ENCODE data around the gene CLDN10.
"Not testable (repeated sequence)": the region's sequence is repeated elsewhere in the genome, so short reads cannot be mapped to it uniquely, and the experiment has no call there.

Gene CLDN10

DNA sequence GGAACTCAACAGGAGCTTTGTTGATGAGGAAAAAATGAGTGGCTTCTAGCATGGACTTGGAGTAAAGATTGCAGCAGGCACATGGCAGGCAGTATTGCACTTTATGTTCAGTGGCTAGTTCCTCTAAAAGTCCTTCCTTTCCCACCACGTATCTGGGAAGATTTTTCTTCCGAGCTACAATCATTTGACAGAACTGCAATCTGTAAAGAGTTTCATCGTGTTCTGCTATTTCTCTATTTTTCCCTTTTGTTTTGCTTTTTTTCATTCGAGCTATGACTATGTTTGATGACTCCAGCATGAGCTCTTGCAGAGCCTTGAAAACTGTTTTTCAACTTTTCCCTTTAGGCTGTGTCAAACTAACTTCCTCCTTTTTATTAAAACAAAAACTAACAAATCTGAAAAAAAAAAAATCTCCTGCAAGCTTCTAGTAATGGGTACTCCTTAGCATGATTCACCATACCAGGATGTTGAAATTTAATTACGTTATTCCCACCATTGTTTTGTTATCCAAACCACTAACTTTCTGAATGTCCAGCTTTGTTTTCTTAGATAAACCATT lies 12.3 kb downstream of the CLDN10 start:
- ATAC-seq = no peak
- TF ChIP-seq ZNF565 (CRISPR knock-in tag; conservative IDR thresholded peaks at IDR 0.05; ENCODE audit: low read depth) = no peak
- peak; percentile 27 for TF ChIP-seq ISL1 (CRISPR knock-in tag; IDR thresholded peaks at IDR 0.05)

DNA sequence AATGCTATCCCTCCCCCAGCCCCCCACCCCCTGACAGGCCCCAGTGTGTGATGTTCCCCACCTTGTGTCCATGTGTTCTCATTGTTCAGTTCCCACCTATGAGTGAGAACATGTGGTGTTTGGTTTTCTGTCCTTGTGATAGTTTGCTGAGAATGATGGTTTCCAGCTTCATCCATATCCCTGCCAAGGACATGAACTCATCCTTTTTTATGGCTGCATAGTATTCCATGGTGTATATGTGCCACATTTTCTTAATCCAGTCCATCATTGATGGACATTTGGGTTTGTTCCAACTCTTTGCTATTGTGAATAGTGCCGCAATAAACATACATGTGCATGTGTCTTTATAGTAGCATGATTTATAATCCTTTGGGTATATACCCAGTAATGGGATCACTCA lies 13.2 kb downstream of the CLDN10 start:
- not testable (repeated sequence) for ATAC-seq

DNA sequence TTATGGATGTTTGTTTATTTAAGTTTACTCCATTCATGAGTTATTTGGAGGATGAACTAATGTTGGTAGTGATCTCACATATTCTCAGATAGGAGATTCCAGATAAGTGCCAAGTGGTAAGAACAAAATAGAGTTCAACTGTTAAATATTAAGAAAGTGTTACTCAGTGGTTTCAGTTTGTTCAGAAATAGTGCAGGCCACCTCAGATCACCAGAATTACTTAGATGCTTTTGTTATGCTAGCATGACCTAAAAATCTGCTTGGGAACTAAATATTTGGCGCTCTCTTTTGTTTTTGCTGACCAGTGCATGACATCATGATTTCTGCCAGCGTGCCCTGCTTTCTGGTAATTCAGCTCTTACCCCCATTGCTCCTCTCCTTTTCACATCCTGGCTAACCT lies 15.6 kb downstream of the CLDN10 start:
- ATAC-seq = no peak
- TF ChIP-seq, protein P1, sequence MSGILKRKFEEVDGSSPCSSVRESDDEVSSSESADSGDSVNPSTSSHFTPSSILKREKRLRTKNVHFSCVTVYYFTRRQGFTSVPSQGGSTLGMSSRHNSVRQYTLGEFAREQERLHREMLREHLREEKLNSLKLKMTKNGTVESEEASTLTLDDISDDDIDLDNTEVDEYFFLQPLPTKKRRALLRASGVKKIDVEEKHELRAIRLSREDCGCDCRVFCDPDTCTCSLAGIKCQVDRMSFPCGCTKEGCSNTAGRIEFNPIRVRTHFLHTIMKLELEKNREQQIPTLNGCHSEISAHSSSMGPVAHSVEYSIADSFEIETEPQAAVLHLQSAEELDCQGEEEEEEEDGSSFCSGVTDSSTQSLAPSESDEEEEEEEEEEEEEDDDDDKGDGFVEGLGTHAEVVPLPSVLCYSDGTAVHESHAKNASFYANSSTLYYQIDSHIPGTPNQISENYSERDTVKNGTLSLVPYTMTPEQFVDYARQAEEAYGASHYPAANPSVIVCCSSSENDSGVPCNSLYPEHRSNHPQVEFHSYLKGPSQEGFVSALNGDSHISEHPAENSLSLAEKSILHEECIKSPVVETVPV (CRISPR knock-in tag; IDR thresholded peaks at IDR 0.05) = no peak
- TF ChIP-seq ZNF8 (CRISPR knock-in tag; IDR thresholded peaks at IDR 0.05) (no peak), ZC3H10 (CRISPR knock-in tag; IDR thresholded peaks at IDR 0.05) (no peak), ZFP3 (CRISPR knock-in tag; IDR thresholded peaks at IDR 0.05) (no peak), ZFP30 (CRISPR knock-in tag; IDR thresholded peaks at IDR 0.05) (no peak), SNAI2 (CRISPR knock-in tag; IDR thresholded peaks at IDR 0.05) (no peak), ESRRG (CRISPR knock-in tag; IDR thresholded peaks at IDR 0.05) (no peak), TOX (CRISPR knock-in tag; IDR thresholded peaks at IDR 0.05; ENCODE audit: borderline replicate concordance) (no peak), TCF4 (CRISPR knock-in tag; IDR thresholded peaks at IDR 0.05; ENCODE audit: borderline replicate concordance) (no peak), GLIS3 (CRISPR knock-in tag; IDR thresholded peaks at IDR 0.05) (no peak), RARB (CRISPR knock-in tag; IDR thresholded peaks at IDR 0.05) (no peak), BACH2 (CRISPR knock-in tag; IDR thresholded peaks at IDR 0.05; ENCODE audit: borderline replicate concordance) (no peak), ZNF565 (CRISPR knock-in tag; conservative IDR thresholded peaks at IDR 0.05; ENCODE audit: low read depth) (no peak), ZNF70 (CRISPR knock-in tag; IDR thresholded peaks at IDR 0.05) (no peak), ARNTL (CRISPR knock-in tag; IDR thresholded peaks at IDR 0.05; ENCODE audit: borderline replicate concordance, low read depth) (no peak), PPARA (CRISPR knock-in tag; IDR thresholded peaks at IDR 0.05; ENCODE audit: borderline replicate concordance) (no peak)
- TF ChIP-seq, protein P2, sequence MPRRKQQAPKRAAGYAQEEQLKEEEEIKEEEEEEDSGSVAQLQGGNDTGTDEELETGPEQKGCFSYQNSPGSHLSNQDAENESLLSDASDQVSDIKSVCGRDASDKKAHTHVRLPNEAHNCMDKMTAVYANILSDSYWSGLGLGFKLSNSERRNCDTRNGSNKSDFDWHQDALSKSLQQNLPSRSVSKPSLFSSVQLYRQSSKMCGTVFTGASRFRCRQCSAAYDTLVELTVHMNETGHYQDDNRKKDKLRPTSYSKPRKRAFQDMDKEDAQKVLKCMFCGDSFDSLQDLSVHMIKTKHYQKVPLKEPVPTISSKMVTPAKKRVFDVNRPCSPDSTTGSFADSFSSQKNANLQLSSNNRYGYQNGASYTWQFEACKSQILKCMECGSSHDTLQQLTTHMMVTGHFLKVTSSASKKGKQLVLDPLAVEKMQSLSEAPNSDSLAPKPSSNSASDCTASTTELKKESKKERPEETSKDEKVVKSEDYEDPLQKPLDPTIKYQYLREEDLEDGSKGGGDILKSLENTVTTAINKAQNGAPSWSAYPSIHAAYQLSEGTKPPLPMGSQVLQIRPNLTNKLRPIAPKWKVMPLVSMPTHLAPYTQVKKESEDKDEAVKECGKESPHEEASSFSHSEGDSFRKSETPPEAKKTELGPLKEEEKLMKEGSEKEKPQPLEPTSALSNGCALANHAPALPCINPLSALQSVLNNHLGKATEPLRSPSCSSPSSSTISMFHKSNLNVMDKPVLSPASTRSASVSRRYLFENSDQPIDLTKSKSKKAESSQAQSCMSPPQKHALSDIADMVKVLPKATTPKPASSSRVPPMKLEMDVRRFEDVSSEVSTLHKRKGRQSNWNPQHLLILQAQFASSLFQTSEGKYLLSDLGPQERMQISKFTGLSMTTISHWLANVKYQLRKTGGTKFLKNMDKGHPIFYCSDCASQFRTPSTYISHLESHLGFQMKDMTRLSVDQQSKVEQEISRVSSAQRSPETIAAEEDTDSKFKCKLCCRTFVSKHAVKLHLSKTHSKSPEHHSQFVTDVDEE (CRISPR knock-in tag; IDR thresholded peaks at IDR 0.05) = no peak
- TF ChIP-seq, protein P3, sequence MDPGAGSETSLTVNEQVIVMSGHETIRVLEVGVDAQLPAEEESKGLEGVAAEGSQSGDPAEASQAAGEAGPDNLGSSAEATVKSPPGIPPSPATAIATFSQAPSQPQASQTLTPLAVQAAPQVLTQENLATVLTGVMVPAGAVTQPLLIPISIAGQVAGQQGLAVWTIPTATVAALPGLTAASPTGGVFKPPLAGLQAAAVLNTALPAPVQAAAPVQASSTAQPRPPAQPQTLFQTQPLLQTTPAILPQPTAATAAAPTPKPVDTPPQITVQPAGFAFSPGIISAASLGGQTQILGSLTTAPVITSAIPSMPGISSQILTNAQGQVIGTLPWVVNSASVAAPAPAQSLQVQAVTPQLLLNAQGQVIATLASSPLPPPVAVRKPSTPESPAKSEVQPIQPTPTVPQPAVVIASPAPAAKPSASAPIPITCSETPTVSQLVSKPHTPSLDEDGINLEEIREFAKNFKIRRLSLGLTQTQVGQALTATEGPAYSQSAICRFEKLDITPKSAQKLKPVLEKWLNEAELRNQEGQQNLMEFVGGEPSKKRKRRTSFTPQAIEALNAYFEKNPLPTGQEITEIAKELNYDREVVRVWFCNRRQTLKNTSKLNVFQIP (CRISPR knock-in tag; IDR thresholded peaks at IDR 0.05; ENCODE audit: borderline replicate concordance, low read depth) = no peak
- TF ChIP-seq, protein P4, sequence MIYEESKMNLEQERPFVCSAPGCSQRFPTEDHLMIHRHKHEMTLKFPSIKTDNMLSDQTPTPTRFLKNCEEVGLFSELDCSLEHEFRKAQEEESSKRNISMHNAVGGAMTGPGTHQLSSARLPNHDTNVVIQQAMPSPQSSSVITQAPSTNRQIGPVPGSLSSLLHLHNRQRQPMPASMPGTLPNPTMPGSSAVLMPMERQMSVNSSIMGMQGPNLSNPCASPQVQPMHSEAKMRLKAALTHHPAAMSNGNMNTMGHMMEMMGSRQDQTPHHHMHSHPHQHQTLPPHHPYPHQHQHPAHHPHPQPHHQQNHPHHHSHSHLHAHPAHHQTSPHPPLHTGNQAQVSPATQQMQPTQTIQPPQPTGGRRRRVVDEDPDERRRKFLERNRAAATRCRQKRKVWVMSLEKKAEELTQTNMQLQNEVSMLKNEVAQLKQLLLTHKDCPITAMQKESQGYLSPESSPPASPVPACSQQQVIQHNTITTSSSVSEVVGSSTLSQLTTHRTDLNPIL (CRISPR knock-in tag; IDR thresholded peaks at IDR 0.05; ENCODE audit: low read depth) = no peak

DNA sequence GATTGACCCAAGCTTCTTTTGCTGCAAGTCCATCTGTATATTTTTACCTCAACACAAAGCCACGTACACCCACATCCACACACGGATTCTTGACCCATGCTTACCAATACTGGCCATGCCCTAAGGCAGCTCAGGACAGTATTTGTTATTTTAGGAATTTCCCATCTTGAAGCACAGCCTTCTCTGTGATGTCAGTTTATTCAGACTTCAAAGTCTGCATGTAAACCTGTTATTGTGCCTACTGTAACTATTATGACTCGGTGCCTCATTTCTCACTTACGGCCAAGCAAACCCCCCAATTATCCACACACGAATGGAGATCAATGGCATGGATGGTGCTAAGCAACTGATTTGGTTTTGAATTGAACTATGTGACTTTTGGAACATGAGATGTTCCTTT lies 17.5 kb downstream of the CLDN10 start:
- ATAC-seq = no peak
- TF ChIP-seq BACH2 (CRISPR knock-in tag; IDR thresholded peaks at IDR 0.05; ENCODE audit: borderline replicate concordance) = no peak
- no peak for TF ChIP-seq ZFP3 (CRISPR knock-in tag; IDR thresholded peaks at IDR 0.05)
- no peak for TF ChIP-seq ZNF8 (CRISPR knock-in tag; IDR thresholded peaks at IDR 0.05)
- TF ChIP-seq, protein P3 (CRISPR knock-in tag; IDR thresholded peaks at IDR 0.05; ENCODE audit: borderline replicate concordance, low read depth) = no peak
- TF ChIP-seq, protein P2 (CRISPR knock-in tag; IDR thresholded peaks at IDR 0.05) = no peak
- no peak for TF ChIP-seq ZC3H10 (CRISPR knock-in tag; IDR thresholded peaks at IDR 0.05)
- no peak for TF ChIP-seq OSR1 (CRISPR knock-in tag; IDR thresholded peaks at IDR 0.05)
- no peak for TF ChIP-seq GLIS3 (CRISPR knock-in tag; IDR thresholded peaks at IDR 0.05)
- TF ChIP-seq ARNTL (CRISPR knock-in tag; IDR thresholded peaks at IDR 0.05; ENCODE audit: borderline replicate concordance, low read depth) = no peak
- TF ChIP-seq ESRRG (CRISPR knock-in tag; IDR thresholded peaks at IDR 0.05) = no peak
- TF ChIP-seq SNAI2 (CRISPR knock-in tag; IDR thresholded peaks at IDR 0.05) = no peak
- TF ChIP-seq RARB (CRISPR knock-in tag; IDR thresholded peaks at IDR 0.05) = no peak
- no peak for TF ChIP-seq TCF4 (CRISPR knock-in tag; IDR thresholded peaks at IDR 0.05; ENCODE audit: borderline replicate concordance)
- TF ChIP-seq, protein P4 (CRISPR knock-in tag; IDR thresholded peaks at IDR 0.05; ENCODE audit: low read depth) = no peak
- TF ChIP-seq ZNF565 (CRISPR knock-in tag; conservative IDR thresholded peaks at IDR 0.05; ENCODE audit: low read depth) = no peak
- TF ChIP-seq CSDC2 (CRISPR knock-in tag; IDR thresholded peaks at IDR 0.05) = no peak
- TF ChIP-seq ISL1 (CRISPR knock-in tag; IDR thresholded peaks at IDR 0.05) = no peak

Data from SK-N-SH treated with all-trans-retinoic acid at 6 μM for 48 hours (cell line).